GM12874 (cell line): ENCODE measurements around the gene ALKBH2.

Experiments used
- CTCF ChIP-seq: IDR thresholded peaks from 2 replicates; pipeline ENCODE4 v1.5.1; 2011; ENCODE audit warnings: low read depth, mild to moderate bottlenecking, control low read depth, low read length, moderate library complexity; ENCODE audit not compliant: insufficient read depth

ALKBH2 gene

DNA sequence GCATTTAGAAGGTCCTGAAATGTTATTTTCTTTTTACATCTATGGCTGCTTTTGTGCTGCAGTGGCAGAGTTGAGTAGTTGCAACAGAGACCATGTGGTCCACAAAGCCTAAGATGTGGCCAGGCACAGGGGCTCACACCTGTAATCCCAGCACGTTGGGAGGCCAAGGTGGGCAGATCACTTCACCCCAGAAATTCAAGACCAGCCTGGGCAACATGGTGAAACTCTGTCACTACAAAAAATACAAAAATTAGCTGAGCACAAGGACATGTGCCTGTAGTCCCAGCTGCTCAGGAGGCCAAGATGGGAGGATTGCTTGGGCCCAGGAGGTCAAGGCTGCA, 27.4 kb downstream of the ALKBH2 start:
- TF ChIP-seq CTCF = no peak

GRCh38 chr12:109065154-109065852, 28.0 kb downstream of the ALKBH2 start:
- no peak for TF ChIP-seq CTCF

- TF ChIP-seq CTCF = no peak
Measured at GRCh38 chr12:109064143-109064542, 29.1 kb downstream of the ALKBH2 start.

GRCh38 chr12:109058773-109059172, 34.5 kb downstream of the ALKBH2 start:
- no peak for TF ChIP-seq CTCF

GRCh38 chr12:109057376-109057775, 35.9 kb downstream of the ALKBH2 start:
- TF ChIP-seq CTCF = no peak

GRCh38 chr12:109056891-109057290, 36.4 kb downstream of the ALKBH2 start:
- no peak for TF ChIP-seq CTCF

- no peak for TF ChIP-seq CTCF
Measured at GRCh38 chr12:109054520-109054919, 38.8 kb downstream of the ALKBH2 start.
